Measurements from ENCODE around the gene DLG2.

DLG2 gene

GRCh38 chr11:84962018-84962417 is 665.1 kb downstream of the DLG2 start:
- DNase-seq: no peak

GRCh38 chr11:84958295-84958694 is 668.8 kb downstream of the DLG2 start:
- DNase-seq: no peak

GRCh38 chr11:84950569-84951270 is 676.4 kb downstream of the DLG2 start:
- DNase-seq: no peak

- DNase-seq: no peak
Measured at GRCh38 chr11:84947970-84948580, 679.1 kb downstream of the DLG2 start.

GRCh38 chr11:84947070-84947469 is 680.1 kb downstream of the DLG2 start:
- DNase-seq: no peak

GRCh38 chr11:84930863-84931262 is 696.3 kb downstream of the DLG2 start:
- no peak for DNase-seq

GRCh38 chr11:84929738-84930137 is 697.4 kb downstream of the DLG2 start:
- DNase-seq: no peak

GRCh38 chr11:84924154-84924692 is 702.9 kb downstream of the DLG2 start:
- DNase-seq: no peak

GRCh38 chr11:84923489-84923888 is 703.7 kb downstream of the DLG2 start:
- DNase-seq: no peak

GRCh38 chr11:84922836-84923235 is 704.3 kb downstream of the DLG2 start:
- DNase-seq: no peak

- no peak for DNase-seq
Measured at GRCh38 chr11:84922212-84922805, 704.8 kb downstream of the DLG2 start.

- DNase-seq: no peak
Measured at GRCh38 chr11:84914511-84914910, 712.6 kb downstream of the DLG2 start.

- no peak for DNase-seq
Measured at GRCh38 chr11:84909740-84910139, 717.4 kb downstream of the DLG2 start.

GRCh38 chr11:84906995-84907394 is 720.1 kb downstream of the DLG2 start:
- no peak for DNase-seq

- no peak for DNase-seq
Measured at GRCh38 chr11:84905411-84905810, 721.7 kb downstream of the DLG2 start.

- DNase-seq: no peak
Measured at GRCh38 chr11:84902445-84902844, 724.7 kb downstream of the DLG2 start.

- DNase-seq: no peak
Measured at GRCh38 chr11:84901991-84902390, 725.2 kb downstream of the DLG2 start.

GRCh38 chr11:84899740-84900139 is 727.4 kb downstream of the DLG2 start:
- DNase-seq: no peak

- DNase-seq: no peak
Measured at GRCh38 chr11:84899134-84899533, 728.0 kb downstream of the DLG2 start.

GRCh38 chr11:84894666-84895065 is 732.5 kb downstream of the DLG2 start:
- DNase-seq: no peak

GRCh38 chr11:84890676-84891075 is 736.5 kb downstream of the DLG2 start:
- no peak for DNase-seq

GRCh38 chr11:84889556-84889955 is 737.6 kb downstream of the DLG2 start:
- DNase-seq: no peak

GRCh38 chr11:84887055-84887629 is 740.0 kb downstream of the DLG2 start:
- DNase-seq: no peak

GRCh38 chr11:84886344-84886743 is 740.8 kb downstream of the DLG2 start:
- DNase-seq: no peak
